Measurements from ENCODE around the gene CCDC127.
"Not testable (repeated sequence)": the region's sequence is repeated elsewhere in the genome, so short reads cannot be mapped to it uniquely, and the experiment has no call there.

Gene CCDC127

DNA sequence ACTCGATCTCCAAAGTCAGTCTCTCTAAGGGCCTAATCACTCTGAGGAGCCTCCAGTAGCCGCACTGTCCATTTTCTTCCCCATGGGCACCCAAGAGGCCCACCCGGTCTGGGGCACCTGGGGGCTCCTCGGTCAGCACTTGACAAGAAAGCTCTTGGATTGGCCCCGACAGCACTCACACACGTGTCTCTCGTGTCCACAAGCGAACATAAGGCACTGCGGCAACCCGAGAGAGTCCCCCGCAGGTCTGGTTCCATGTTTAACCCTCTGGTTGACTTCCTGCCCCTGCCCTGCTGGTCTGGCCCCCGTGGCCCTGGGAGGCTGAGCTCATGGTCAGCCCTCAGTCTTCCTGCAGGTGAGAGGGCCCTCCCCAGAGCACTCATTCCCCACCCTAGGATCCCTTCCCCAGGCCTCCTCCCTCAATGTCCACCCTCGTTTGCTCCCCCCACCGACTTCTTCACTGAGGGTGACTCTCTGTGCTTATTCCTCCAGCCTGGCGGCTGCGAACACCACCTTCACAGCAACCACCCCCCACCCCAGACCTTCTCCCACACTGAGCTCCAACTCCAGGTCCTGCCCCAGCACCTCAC lies 43.0 kb downstream of the CCDC127 start:
- in situ Hi-C loops (cut with MboI; ENCODE audit: low sequenced_read_pairs): no loop called here

DNA sequence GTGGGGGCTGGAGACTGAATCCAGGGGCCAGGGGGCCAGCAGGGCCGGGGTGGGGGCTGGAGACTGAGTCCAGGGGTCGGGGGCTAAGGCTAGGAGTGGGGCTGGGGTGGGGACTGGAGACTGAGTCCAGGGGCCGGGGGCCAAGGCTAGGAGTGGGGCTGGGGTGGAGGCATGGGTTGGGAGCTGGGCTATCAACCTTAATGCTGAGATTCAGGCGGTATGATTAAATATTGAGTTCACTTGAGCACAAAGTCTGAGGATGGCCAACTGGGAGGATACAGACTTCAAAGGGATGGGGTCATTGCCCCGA lies 43.7 kb downstream of the CCDC127 start:
- in situ Hi-C loops (cut with MboI; ENCODE audit: low sequenced_read_pairs): no loop called here

DNA sequence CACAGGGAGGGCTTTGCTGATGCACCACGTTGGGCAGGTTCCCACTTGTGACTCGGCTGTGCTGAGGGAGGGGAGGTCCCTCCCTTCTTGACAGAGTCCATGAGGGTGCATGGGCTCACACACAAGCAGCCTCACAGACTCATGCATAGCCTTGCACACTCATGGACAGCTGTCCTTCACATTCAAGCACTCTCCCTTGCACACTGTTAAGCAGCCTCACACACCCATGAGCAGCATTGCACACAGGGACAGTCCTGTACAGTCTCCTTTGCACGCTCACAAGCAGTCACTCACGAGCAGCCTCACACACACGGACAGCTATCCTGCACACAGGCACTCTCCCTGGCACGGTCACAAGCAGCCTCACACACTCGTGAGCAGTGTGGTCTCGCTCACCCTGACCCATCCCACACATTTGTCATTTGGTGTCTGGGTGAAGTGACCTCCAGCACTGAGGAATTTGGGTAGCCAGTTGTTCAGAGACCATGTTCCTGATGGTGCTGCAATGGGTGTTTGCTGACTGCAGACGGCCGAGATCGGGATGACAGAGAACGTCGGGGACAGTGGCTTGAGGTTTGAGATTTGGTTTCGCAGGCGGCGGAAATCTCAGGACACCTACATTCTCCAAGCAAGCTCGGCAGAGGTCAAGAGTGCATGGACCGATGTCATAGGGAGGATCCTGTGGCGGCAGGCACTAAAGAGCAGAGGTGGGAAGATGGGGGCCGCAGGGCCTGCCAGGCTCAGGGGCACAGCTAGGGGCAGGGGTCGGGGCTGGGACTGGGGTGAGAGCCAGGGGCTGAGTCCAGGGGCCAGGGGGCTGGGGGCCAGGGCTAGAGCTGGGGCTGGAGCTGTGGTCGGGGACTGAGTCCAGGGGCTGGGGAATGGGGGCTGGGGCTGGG lies 44.3 kb downstream of the CCDC127 start:
- in situ Hi-C loops (cut with MboI; ENCODE audit: low sequenced_read_pairs): no loop called here

- in situ Hi-C loops (cut with MboI; ENCODE audit: low sequenced_read_pairs): no loop called here
Measured at GRCh38 chr5:172841-173251, 45.1 kb downstream of the CCDC127 start.

DNA sequence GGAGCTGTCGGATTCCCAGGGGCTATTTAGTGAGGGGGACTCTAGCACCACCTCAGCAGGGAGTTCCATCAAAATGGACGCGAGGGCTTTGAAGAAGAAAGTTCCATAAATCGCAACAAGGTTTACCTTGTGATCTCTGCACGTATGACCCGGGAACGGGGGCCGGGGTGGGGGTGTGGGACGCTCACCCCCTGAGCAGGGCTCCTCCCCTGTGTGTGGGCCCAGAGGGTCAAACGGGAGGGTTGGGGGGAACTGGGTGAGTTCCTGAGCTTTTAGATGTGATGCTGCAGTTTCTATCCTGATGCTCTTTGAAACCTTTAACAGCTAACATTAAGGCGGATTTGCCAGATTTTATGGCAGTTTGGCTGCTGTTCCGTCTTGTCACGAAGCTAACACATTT lies 45.5 kb downstream of the CCDC127 start:
- in situ Hi-C loops (cut with MboI; ENCODE audit: low sequenced_read_pairs): no loop called here

DNA sequence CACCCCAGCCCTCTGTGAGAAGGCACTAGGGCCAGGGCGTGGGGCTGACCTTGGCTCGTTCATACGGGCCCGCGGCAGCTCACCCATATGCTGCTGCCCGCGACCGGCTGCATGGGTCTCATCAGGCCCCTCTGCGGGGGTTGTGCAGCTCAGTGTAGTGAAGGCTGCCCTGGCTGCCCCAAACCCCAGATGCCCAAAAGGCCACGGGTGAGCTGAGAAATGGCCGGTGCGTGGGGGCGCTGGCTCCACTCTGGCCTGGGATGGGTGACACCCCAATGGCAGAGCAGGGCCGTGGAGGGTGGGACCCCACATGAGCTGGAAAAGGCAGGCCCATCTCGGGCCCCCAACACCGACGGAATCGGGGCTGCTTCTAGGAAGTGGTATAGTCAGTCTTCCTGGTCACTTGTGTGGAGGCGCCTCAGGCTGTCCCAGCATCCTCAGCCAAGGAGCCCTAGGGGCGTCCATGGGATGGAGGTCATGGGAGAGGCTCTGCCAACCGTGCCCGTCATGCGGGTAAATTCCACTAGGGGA lies 46.1 kb downstream of the CCDC127 start:
- in situ Hi-C loops (cut with MboI; ENCODE audit: low sequenced_read_pairs): no loop called here

GRCh38 chr5:170971-171800 lies 46.8 kb downstream of the CCDC127 start:
- in situ Hi-C loops (cut with MboI; ENCODE audit: low sequenced_read_pairs): no loop called here

GRCh38 chr5:169728-170094 lies 48.2 kb downstream of the CCDC127 start:
- in situ Hi-C loops (cut with MboI; ENCODE audit: low sequenced_read_pairs): no loop called here

GRCh38 chr5:169071-169727 lies 48.8 kb downstream of the CCDC127 start:
- in situ Hi-C loops (cut with MboI; ENCODE audit: low sequenced_read_pairs): no loop called here

GRCh38 chr5:167982-168660 lies 49.8 kb downstream of the CCDC127 start:
- in situ Hi-C loops (cut with MboI; ENCODE audit: low sequenced_read_pairs): no loop called here

DNA sequence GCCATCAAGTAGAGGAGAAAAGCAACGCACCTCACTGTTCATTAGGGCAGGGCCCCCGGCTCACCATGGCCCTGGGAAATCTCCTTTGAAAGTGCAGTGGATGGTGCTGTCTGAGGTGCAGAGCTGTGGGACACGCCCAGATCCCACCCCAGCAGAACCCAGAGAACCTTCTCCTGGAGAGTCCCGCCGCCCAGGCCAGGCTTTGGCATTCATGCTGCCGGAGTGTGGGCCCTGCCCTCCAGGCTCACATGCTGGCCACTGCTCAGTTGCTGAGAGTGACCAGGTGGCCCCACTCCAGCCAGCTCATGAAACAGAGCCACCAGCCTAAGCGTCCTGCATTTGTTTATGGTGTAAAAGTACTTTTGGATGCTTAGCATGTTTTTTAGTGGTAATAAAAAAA lies 50.4 kb downstream of the CCDC127 start:
- in situ Hi-C loops (cut with MboI; ENCODE audit: low sequenced_read_pairs): no loop called here

- in situ Hi-C loops (cut with MboI; ENCODE audit: low sequenced_read_pairs): no loop called here
Measured at GRCh38 chr5:166441-167372, 51.2 kb downstream of the CCDC127 start.

DNA sequence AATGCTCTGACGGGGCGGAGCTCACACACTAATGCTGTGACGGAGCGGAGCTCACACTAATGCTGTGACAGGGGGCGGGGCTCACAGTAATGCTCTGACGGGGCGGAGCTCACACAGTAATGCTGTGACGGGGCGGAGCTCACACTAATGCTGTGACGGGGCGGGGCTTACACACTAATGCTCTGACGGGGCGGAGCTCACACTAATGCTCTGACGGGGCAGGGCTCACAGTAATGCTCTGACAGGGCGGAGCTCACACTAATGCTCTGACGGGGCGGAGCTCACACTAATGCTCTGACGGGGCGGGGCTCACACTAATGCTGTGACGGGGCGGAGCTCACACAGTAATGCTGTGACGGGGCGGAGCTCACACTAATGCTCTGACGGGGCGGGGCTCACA lies 53.2 kb downstream of the CCDC127 start:
- in situ Hi-C loops (cut with MboI; ENCODE audit: low sequenced_read_pairs): not testable (repeated sequence)

DNA sequence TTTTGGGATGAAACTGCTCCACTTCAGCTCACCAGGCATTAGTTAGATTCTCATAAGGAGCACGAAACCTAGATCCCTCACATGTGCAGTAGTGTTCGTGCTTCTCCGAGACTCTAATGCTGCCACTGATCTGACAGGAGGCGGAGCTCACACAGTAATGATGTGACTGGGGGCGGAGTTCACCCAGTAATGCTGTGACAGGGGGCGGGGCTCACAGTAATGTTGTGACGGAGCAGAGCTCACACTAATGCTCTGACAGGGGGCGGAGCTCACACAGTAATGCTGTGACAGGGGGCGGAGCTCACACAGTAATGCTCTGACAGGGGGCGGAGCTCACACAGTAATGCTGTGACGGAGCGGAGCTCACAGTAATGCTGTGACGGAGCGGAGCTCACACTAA lies 53.7 kb downstream of the CCDC127 start:
- in situ Hi-C loops (cut with MboI; ENCODE audit: low sequenced_read_pairs): no loop called here

- in situ Hi-C loops (cut with MboI; ENCODE audit: low sequenced_read_pairs): no loop called here
Measured at GRCh38 chr5:163841-164240, 54.1 kb downstream of the CCDC127 start.

GRCh38 chr5:163338-163620 lies 54.7 kb downstream of the CCDC127 start:
- in situ Hi-C loops (cut with MboI; ENCODE audit: low sequenced_read_pairs): no loop called here

GRCh38 chr5:162565-163337 lies 55.2 kb downstream of the CCDC127 start:
- in situ Hi-C loops (cut with MboI; ENCODE audit: low sequenced_read_pairs): no loop called here

DNA sequence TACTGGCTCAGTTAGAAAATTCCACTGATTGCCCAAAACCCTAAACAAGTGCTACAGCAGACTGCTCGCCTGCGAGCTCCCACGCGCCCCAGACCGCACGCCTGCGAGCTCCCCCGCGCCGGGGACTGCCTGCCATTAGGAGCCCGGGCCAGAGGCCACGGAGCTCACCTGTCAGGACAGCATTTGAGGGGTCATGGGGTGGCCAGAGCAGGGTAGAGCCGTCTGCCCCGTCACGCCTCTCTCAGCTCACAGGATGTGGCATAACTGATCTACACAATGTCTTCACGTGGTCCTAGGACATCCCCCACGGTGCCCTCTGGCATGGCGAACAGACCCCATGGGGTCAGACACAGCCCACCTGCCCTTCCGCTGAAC lies 55.8 kb downstream of the CCDC127 start:
- in situ Hi-C loops (cut with MboI; ENCODE audit: low sequenced_read_pairs): no loop called here

DNA sequence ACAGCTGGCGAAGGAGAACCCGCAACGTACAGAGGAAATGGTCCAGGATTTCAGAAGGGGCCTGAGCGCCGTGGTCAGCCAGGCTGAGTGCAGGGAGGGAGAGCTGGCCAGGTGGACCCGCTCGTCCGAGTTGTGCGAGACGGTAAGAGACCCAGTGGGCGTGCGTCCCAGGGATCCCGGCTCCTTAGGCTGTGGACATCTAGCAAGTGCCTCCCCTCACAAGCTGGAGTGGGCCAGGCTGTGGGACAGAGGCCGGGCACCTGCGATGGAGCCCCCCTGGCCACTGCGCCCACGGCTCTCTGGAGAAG lies 56.2 kb downstream of the CCDC127 start:
- in situ Hi-C loops (cut with MboI; ENCODE audit: low sequenced_read_pairs): no loop called here
